NCI-H82 (cell line): ENCODE data around the gene PDE8B.

ENCODE experiments used
- DNase-seq: peaks from one replicate; lab custom pipeline; 2025; lab: John Stamatoyannopoulos, UW

PDE8B gene

DNA sequence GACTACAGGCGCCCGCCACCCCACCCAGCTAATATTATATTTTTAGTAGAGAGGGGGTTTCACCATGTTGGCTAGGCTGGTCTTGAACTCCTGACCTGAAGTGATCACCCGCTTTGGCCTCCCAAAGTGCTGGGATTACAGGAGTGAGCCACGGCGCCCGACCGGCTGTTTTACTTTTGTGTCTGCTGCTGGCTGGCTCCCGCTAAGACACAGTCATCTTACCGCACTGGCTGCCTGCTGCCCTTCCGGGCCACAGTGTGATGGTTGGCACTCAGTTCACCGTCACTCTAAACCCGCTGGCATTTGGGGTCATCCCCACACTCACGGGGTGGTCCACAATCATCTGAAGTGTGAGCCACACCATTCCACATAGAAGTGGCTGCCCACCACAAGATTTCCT is 188.0 kb downstream of the PDE8B start:
- DNase-seq: no peak

DNA sequence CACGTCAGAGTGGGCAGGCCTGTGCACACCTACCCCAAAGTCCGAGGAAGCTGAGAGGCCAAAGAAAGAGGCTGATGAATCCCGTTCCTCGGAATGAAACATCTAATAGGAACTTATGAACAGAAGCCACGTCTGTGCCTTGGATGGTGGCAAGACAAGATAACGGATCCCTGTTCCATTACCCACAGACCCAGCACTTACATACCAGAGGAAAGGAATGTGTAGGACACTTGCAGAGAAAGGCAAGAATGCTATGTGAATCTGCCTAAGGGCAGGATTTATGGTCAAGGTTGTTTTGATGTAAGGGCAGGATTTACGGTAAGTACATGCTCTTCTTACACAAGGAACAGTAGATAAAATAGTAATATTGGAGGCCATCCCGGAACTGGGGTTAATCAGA is 188.4 kb downstream of the PDE8B start:
- no peak for DNase-seq

DNA sequence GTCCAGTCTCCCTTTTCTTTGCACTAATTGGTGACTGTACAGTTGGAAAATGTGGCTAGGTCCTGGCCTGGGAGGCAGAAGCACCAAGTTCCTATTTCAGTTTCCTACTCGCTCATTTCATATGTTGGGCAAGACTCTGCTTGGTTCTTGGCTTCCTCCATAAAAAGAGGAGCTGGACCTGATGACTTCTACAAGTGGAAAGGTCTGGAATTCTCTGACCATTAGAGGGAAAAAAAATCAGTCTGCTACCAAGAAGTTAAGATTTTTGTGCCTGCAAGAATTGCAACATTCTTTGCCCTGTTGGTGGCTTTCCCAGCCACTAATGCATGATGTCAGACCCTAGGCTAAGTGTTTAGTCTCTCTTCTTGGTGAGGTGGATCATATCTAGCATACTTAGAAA is 190.2 kb downstream of the PDE8B start:
- no peak for DNase-seq

DNA sequence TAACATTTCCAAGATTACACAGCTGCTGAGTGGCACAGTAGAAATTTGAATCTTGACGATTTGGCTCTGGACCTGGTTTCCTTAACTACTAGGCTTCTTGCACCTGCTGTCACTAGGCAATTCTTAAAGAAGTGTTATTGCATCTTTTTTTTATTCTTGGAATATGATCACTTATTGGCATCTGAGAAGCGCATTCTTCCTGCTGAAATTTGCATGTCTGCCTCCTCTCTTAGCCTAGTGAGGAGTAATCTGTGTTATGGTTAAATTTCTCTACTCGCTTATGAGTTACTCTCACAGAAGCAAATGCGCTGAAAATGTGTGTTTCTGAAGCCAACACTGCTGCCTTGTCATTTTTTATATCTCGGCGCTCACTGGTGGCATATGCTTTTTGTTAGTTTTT is 192.3 kb downstream of the PDE8B start:
- no peak for DNase-seq

DNA sequence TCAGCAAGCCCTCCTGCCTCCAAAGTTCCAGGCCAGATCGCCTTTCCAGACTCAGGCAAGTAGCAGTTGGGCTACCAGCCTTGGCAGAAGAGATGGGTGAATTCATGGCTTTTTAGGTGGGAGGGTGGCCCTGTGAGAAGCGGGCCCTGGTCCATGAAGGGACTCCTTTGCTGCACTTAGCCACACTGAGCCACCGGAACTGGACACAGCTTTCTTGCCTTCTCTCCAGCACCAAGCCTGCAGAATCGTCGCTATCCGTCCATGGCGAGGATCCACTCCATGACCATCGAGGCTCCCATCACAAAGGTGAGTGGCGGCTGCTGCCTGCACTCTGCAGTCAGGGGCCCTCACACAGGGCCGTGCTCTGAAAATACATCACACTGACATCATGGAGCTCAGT is 196.7 kb downstream of the PDE8B start:
- no peak for DNase-seq

DNA sequence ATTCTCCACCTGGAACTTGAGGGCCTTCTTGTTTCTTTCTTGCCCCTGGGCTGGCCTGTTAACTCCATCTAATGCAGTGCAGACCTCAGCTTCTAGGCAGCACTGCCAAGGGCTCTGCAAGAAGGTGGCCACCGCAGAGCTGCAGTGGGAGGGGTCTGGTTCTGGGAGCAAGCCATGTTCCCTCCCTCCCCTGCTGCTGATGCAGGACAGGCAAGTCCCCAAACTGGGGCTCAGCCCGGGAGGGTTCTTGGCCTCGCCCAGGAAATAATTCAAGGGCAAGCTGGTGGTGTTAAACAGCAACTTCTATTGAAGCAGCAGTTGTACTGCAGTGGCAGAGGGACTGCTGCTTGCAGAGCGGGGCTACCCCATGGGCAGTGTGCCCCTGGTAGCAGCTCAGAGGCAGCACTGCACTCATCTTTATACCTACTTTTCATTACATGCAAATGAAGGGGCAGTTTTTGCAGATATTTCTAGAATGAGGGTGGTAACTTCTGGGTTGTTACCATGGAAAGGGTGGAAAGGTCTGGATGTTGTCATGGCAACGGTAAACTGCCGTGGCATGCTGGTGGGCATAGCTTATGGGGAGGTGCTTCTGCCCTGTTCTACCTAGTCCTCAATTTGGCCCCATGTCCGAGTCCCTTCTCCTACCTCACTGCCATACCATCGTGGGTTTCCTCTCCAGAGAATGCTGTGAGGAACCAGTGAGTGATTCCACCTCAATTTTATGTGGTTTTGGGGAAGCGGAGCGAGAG is 199.6 kb downstream of the PDE8B start:
- no peak for DNase-seq

DNA sequence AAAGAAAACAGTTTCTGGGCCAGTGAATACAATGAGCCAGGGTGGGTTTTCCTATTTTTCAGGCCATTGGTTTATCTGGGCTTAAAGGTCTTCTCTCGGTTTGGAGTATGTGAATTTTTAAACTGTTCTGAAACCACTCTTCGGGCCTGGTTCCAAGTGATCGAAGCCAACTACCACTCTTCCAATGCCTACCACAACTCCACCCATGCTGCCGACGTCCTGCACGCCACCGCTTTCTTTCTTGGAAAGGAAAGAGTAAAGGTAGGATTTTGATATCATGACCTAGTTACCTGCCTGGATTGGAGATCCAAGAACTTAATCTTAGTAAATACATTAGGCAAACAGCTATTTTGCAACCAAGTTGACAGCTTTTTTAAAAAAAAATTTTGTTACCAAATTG is 202.6 kb downstream of the PDE8B start:
- no peak for DNase-seq

DNA sequence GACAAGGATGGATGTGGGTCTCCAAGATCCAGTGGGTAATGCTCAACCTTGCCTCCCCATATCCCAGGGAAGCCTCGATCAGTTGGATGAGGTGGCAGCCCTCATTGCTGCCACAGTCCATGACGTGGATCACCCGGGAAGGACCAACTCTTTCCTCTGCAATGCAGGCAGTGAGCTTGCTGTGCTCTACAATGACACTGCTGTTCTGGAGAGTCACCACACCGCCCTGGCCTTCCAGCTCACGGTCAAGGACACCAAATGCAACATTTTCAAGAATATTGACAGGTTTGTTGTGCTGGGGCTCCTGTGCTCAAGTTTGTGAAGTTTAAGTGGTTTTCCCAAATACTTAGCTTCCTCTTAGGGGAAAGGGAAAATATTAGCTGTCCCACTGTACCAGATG is 207.7 kb downstream of the PDE8B start:
- DNase-seq: no peak

DNA sequence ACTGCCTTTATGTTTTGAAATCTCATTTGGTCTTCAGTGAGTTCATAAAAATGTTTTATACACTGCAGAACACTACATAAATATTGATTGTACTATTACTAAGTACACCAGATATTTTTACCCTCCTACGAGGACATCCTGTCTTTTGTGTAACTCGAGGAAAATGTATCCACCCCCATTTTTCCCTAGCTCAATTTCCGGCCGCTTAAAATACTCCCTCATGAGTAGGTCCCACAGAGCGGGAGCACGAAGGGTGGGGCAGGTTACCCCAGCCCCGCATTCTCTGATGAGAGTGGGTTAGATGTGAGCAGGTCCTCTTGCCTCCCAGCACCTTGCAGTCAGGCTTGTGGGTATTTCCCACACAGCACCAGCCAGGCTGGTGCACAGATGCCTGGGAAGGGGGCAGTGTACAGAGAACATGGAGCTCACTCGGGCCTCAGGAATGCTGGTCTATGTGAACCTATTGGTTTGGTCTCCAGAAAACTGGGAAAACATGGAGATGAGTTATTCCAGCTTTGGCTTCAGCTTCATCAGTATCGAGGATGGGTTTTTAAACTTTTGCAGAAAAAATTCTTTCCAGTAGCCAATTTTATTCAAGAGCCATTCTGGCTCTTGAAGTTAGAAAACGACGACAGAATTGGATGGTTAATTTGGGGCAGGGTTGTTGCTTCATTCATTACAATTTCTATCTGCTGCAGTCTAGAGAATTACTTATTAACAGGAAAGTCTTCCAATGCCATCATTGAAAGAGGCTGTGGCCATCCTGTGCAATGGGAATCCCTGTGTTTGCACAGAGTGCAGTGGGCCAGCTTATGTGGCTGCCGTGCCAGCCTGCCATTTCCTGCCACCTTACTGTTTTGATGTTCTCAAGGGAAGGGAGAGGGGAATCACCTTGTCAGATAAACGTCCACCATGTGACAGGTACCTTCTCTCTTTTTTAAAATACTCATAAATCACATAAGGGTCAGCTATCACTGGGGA is 208.4 kb downstream of the PDE8B start:
- no peak for DNase-seq

DNA sequence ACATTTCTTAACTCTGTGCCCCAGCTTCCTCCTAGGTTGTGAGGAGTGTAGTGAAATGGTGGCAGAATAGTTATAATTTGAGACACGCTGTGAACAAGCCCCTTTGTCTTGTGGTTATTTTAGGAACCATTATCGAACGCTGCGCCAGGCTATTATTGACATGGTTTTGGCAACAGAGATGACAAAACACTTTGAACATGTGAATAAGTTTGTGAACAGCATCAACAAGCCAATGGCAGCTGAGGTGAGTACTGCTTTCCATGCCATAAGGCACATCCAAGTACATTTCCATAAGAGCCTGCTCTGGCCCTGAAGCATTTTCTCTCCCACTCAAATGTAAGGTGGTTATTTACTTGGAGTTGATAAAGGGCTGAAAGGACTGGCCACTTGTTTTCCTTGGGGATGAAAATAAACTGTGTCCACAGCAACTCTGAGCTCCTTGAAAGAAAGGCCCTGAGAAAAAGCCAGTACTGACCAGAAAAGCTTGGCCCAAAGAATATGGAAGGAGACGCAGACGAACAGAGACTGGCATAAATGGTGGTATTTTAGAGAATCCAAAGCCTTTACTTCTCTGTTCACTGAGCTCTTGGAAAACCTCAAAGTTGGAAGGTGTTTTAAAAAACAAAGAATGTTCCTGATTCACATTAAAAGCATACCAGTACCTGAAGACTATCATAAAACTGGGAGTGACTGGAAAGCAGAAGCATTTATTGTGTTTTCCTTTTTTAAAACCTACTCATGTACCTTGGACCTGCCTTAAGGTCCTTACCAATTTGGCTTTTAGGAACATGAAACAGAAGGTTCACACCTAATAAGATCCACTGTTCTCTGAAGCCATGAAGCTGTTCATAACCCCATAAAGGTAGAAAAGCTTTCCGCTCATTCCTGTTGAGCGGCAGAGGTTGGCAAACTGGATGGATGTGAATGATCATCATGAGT is 209.4 kb downstream of the PDE8B start:
- DNase-seq: no peak

DNA sequence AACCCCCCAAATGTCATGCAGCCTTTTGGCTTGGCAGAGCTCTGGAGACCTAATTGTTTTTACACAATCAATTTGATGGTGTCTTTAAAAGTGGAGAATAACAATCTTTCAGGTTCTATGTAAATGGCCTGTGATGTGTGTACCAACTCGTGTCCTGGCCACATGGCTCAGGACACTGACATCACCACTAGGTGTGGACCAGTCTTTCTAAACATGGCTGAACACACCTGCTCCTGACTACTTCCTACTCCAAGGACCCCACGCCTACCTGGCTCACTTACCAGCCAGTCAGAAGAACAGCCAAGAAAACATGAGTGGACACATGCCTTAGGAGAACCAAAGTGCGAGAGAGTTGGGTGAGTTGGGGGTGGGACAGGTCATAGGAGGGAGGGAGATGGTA is 210.5 kb downstream of the PDE8B start:
- DNase-seq: no peak

DNA sequence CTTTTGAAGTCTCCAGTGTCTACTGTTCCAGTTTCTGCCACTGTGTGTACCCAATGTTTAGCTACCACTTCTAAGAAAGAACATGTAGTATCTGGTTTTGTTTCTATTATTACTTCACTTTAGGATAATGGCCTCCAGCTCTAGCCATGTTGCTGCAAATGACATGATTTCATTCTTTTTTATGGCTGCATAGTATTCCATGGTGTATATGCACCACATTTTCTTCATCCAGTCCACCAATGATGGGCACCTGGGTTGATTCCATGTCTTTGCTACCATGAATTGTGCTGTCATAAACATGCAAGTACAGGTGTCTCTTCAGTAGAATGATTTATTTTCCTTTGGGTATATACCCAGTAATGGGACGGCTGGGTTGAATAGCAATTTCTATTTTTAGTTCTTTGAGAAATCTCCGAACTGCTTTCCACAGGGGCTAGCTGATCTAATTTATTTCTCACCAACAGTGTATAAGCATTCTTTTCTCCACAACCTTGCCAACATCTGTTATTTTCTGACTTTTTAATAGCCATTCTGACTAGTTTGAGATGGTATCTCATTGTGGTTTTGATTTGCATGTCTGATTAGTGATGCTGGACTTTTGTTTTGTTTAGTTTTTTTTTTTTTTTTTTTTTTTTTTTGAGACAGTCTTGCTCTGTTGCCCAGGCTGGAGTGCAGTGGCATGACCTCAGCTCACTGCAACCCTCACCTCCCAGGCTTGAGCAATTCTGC is 212.7 kb downstream of the PDE8B start:
- no peak for DNase-seq

DNA sequence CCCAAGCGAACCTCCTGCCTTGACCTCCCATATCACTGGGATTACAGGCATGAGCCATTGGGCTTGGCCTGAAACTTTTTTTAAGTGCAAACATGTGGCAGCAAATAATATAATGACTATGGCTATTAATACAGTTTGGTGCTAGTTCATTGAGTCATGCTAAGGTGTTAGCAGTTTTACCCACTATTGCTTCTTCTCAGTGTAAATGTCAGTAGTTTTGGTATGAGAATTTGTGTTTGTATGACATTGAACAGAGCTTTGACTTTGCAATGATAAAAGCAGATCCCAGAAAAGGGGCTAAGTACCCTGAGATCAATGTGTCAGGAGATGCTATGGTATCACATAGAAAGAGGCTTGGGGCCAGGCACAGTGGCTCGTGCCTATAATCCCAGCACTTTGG is 214.4 kb downstream of the PDE8B start:
- no peak for DNase-seq

DNA sequence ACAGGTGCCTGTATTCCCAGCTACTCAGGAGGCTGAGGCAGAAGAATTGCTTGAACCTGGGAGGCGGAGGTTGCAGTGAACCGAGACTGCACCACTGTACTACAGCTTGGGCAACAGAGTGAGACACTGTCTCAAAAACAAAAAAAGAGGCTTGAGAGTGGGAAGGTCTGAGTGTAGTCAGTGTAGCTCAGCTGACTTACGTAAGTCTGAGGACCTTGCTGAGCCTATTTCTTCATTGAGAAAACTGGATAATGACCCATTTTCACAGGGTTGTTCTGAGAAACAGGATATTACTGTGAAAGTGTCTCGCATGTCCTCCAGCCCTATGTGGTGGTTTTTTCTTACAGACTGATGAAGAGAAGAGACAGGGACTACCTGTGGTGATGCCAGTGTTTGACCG is 214.9 kb downstream of the PDE8B start:
- no peak for DNase-seq

DNA sequence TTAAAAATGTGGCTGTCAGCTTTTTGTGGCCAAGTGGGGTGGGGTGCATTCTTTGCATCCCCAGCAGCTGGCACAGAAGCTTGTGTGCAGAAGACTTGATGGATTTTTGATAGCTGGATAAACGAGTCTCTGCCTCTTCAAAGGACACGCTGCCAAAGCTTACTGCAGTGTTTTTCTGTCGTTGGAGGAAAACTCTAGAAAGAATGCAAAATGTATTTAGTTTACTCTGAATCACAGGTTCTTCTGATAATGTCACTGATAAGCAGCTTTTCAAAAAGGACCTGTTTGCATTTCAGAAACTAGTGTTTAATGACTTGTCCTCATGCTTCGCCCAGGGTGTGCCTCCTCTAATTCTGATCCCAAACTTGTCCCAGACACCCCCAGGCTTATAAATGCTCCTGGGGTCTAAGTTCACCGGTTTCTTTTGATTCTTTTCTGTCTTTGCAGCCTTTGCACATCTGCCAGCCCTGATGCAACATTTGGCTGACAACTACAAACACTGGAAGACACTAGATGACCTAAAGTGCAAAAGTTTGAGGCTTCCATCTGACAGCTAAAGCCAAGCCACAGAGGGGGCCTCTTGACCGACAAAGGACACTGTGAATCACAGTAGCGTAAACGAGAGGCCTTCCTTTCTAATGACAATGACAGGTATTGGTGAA is 215.6 kb downstream of the PDE8B start:
- no peak for DNase-seq

DNA sequence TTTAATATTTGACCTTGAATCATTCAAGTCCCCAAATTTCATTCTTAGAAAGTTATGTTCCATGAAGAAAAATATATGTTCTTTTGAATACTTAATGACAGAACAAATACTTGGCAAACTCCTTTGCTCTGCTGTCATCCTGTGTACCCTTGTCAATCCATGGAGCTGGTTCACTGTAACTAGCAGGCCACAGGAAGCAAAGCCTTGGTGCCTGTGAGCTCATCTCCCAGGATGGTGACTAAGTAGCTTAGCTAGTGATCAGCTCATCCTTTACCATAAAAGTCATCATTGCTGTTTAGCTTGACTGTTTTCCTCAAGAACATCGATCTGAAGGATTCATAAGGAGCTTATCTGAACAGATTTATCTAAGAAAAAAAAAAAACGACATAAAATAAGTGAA is 216.2 kb downstream of the PDE8B start:
- DNase-seq: peak; percentile 44

DNA sequence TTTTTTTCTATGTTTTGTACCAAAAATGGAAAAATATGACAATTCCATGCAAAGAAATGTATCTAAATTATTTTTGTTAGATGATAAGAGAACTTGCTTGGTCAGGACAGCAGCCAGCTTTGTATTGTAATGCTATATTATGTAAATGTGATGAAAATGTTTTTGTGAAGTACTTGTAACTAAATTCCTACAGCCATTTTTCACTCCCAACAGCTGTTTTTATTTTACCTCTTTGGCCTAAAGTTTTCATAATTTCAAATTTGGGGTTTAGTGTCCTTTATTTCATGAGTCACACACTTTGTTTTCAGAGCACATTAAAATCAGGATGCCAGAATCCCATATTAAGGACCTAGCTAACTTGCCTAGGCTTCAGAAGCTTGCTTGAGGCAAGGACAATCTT is 217.5 kb downstream of the PDE8B start:
- DNase-seq: no peak

DNA sequence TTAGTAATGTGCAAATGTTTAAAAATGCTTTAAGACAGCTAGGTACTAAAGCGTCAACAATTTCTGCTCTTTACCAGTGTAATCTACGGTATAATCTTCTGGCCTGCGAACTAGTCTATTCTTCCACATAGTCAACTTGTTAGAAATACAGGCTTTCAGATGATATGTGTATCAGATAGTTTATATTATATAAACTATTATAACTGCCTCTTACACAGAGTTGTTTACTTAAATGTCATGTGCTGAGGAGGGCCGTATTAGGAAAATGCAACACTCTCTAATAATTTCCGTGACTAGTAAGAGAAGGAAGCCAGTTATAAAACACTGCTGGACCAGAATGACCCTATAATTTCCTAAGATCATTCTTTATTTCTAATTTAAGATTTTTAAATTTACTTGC is 218.0 kb downstream of the PDE8B start:
- DNase-seq: no peak

DNA sequence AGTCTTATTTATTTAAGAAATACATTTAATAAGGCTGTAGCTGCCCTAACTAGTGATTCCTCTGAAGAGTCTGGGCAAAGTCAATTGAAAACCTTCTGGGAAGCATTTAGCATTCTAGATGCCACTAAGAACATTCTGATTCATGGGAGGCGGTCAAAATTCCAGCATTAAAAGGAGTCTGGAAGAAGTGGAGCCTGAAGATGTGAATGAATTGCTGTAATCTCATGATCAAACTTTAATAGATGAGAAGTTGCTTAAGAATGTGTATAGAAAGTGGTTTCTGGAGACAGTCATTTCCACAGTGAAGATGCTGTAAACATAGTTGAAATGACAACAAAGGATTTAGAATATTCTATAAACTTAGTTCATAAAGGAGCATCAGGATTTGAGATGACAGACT is 220.2 kb downstream of the PDE8B start:
- no peak for DNase-seq

DNA sequence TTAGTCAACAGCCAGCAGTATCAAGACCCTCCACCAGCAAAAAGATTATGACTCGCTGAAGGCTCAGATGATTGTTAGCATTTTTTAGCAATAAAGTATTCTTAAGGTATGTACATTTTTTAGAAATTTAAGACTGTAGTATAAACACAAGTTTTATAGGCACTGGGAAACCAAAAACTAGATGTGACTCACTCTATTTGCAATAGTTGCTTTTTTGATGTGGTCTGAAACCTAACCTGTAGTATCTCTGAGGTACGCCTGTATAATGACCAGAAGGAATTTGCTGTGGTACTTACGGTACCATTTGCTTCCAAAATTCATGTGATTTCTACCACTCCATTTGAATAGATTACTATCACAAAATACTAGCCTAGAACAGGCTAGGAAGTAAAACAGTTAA is 220.8 kb downstream of the PDE8B start:
- no peak for DNase-seq

DNA sequence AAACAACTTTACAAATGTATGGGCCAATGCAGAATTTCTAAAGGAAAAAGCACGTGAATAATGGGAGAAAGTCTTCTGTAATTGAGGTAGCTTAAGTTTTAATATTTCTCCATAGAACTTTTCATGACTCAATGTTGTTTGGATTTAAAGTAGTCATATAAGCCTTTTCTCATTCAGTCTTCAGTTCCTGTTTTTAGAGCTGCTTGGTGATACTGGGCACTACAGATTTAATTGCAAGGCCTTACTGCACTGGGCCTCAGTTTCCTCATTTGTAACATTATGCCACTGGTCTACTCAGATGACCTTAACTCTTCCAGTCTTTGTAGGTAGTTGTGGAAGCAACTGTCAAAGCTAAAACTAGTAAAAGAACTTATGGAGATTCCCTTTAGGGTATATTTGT is 221.2 kb downstream of the PDE8B start:
- DNase-seq: no peak
